LNCaP clone FGC (cell line): ENCODE measurements around the gene NOX5.

Source experiments
- DNase-seq: peaks from one replicate; pipeline ENCODE4 v3.0.0-alpha.2; 2011; ENCODE audit warnings: low read depth
- H3K4me3 ChIP-seq: 2 replicates; pipeline ENCODE4 v1.5.1; 2011; ENCODE audit warnings: mild to moderate bottlenecking, low read depth, low read length, control low read depth
- TF ChIP-seq, protein P1 (sequence below): IDR thresholded peaks from 2 replicates; pipeline ENCODE4 v1.5.1; 2012; ENCODE audit warnings: mild to moderate bottlenecking; ENCODE audit not compliant: control insufficient read depth, insufficient read depth; ENCODE audit errors: extremely low read depth

The NOX5 gene

DNA sequence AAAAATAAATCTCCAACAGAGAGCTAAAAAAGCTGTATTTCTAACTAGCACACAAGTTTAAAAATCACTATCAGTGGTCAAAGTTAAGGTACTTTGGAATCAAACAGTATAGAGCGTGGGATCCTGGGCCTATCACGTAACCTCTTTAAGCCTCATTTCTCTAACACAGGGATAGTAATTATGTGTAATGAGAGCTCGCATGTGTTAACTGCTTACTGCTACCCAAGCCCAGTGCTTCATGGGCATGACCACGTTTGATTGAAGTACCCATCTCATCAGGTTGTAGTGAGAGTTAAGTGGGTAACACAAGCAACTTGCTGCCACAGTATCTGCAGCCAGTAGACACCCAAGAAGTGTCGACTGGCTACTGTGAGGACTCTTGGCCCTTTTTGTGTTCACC lies 28.2 kb upstream of the NOX5 start:
- TF ChIP-seq, protein P1, sequence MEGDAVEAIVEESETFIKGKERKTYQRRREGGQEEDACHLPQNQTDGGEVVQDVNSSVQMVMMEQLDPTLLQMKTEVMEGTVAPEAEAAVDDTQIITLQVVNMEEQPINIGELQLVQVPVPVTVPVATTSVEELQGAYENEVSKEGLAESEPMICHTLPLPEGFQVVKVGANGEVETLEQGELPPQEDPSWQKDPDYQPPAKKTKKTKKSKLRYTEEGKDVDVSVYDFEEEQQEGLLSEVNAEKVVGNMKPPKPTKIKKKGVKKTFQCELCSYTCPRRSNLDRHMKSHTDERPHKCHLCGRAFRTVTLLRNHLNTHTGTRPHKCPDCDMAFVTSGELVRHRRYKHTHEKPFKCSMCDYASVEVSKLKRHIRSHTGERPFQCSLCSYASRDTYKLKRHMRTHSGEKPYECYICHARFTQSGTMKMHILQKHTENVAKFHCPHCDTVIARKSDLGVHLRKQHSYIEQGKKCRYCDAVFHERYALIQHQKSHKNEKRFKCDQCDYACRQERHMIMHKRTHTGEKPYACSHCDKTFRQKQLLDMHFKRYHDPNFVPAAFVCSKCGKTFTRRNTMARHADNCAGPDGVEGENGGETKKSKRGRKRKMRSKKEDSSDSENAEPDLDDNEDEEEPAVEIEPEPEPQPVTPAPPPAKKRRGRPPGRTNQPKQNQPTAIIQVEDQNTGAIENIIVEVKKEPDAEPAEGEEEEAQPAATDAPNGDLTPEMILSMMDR = no peak
- DNase-seq = no peak
- H3K4me3 ChIP-seq = no peak overlapping the region

DNA sequence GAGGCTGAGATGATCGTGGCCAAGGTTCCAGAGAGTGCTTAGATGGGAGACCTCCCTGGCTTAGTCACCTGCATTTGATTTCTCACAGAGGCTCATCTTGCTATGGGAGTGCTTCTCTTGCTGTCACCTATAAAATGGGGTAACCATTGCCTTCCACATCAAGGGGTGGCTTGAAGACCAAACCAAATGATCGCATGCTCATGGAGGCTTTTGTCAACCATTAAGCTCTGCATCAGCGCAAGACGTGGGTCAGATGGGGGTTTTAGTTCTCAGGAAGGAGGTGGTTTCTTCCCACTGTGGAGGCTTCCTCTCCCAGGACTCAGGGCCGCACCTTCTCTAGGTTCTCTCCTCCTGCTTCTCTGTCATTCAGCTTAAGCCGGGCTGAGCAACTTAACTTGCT lies 27.4 kb upstream of the NOX5 start:
- TF ChIP-seq, protein P1 = no peak
- no peak overlapping the region for H3K4me3 ChIP-seq
- no peak for DNase-seq

DNA sequence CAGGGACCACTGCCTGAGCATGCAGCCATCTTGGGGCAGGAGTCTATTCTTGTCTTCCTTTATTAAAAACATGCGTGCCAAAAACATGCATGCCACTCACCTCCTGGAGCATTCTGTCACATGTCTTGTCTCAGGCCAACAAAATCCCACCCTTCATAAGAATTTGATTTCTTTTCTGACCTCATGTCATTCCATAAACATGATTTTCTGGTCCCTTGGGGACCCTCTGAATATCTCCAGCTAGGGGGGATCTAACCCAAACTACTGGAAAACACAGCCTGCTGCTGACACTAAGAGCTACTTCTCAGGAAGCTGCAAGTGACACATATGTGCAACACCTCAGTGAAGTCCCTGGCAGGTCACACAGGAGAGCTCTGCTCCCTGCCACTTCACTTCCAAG lies 26.8 kb upstream of the NOX5 start:
- no peak for DNase-seq
- TF ChIP-seq, protein P1 = no peak
- no peak overlapping the region for H3K4me3 ChIP-seq

DNA sequence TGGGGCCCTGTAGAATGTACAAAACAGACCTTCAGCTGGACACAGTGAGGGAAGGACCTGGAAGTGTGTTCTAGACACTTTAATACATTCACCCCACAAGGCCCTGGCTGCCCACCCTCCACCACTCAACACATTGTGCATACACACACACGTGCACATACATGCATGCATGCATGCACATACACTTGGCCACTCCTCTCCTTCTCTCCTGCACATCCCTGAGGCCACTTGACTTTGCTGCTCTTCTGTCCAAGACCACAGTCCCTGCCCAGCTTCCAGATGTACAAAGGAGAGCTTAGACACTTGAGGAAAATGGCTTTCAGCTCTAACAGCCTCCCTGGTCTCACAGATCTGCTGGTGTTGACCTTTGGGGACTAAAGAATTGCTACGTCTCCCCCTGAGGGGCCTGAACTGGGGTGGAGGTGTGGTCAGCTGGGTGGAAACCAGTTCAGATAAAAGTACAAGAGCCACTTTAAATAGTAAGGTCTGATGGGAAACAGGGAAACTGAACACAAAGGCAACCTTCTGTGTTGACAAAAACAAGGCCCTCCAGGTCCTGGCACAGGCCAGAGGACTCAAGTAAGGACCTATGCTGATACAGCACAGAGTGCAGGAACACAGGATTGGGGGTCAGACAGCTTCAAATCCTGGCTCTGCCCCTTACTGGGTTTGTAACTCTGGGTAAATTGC lies 24.8 kb upstream of the NOX5 start:
- TF ChIP-seq, protein P1 = no peak
- no peak for DNase-seq
- no peak overlapping the region for H3K4me3 ChIP-seq

DNA sequence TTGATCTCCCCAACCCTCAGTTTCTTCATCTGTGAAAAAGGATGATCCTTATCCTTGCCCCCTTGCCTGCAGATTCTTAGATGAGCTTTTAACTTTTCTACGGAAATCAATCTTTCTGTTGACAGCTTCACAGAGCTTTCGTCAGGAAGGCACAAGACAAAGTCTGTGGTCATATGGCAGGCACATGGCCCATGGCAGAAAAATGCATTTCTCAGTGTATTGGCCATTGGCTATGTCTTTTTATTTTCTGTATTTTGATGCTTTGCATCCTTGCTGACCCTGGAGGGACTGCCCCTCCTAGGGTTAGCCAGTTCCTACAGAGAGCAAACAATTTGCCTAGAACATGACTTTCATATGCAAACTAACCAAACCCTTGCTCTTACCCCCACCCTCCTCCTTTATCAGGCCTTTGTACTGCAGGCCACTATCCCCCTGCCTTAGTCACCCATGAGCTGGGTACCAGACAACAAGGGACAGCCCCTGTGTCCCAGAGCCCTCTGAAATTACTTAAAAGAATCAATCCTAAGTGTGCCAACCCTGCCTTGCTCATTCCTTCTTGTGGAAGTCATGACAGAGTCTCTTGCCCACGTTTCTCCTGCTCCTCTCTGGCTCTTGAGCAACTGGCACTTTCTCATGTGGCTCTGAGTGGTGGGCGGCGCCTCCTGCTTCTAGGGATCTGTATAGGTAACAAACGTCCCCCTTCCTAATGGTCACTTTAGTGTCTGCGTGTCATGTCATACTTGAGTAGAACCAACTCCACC lies 24.1 kb upstream of the NOX5 start:
- DNase-seq = no peak
- TF ChIP-seq, protein P1 = no peak
- H3K4me3 ChIP-seq = no peak overlapping the region

DNA sequence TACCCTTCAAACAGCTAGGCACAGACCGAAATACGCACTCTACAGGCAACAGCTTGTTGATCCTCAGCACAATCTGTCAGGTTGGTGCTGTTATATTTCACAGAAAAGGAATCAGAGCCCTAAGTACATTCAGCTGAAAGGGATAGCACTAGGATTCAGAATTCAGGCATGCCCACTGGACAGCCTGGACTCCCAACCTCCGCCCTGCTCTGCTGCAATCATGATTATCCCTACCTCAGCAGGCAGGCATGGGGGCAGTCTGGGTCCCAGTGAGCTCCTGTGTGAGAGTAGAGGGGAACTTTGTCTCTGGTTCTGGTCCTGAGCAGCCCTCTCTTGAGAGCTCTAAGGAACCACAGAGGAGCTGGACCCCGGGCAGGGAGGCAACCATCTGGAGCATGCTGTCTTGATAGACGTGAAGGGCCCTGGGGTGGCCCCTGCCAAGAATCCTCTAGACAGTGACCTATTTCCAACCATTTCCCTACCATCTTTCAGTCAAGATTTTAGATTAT lies 23.4 kb upstream of the NOX5 start:
- no peak for DNase-seq
- TF ChIP-seq, protein P1 = no peak
- no peak overlapping the region for H3K4me3 ChIP-seq
